Keratinocyte (primary cell): ENCODE results near the gene PDE8A. TPM values are rescaled to one million over a fixed set of nuclear protein-coding genes. Genes with fewer than 3 reads are reported as not detected.

Source experiments
- DNase-seq: peaks from one replicate; pipeline ENCODE4 v3.0.0-alpha.2; 2011; ENCODE audit warnings: low read depth, missing footprints, low spot score
- FAIRE-seq: peaks from 2 replicates; lab custom pipeline; 2011; peaks lifted over from hg19 to GRCh38; lab: Jason Lieb, UNC
- H2AFZ ChIP-seq: 2 replicates; pipeline ENCODE4 v1.6.0; 2012; ENCODE audit warnings: low read length, control low read depth, inconsistent platforms; ENCODE audit not compliant: control insufficient read depth
- H3K27ac ChIP-seq: 2 replicates; pipeline ENCODE4 v1.5.1; 2011; ENCODE audit warnings: low read length; ENCODE audit not compliant: control insufficient read depth, insufficient read depth
- H3K27me3 ChIP-seq: 3 replicates; pipeline ENCODE4 v1.6.0; 2011; ENCODE audit warnings: low read length; ENCODE audit not compliant: control insufficient read depth, insufficient read depth; ENCODE audit errors: extremely low read depth
- H3K36me3 ChIP-seq, 2 experiments: 2 replicates in 1 of 2; 3 replicates in 1 of 2; pipeline ENCODE4 v1.5.1; 2011; ENCODE audit warnings: low read length in 2 of 2, mild to moderate bottlenecking in 1 of 2; ENCODE audit not compliant: control insufficient read depth in 2 of 2, insufficient read depth in 2 of 2; ENCODE audit errors: extremely low read depth in 1 of 2
- H3K4me1 ChIP-seq: 3 replicates; pipeline ENCODE4 v1.5.1; 2011; ENCODE audit warnings: low read length; ENCODE audit not compliant: control insufficient read depth, insufficient read depth; ENCODE audit errors: extremely low read depth
- H3K4me2 ChIP-seq: 3 replicates; pipeline ENCODE4 v1.6.0; 2011; ENCODE audit warnings: low read depth, low read length; ENCODE audit not compliant: control insufficient read depth, insufficient read depth; ENCODE audit errors: extremely low read depth
- H3K4me3 ChIP-seq, 3 experiments: fragments of 200-600 bp in 1 of 3; sonication (generic) in 1 of 3; 2 replicates in 2 of 3; 3 replicates in 1 of 3; pipeline ENCODE4 v1.5.1; 2011 to 2016; ENCODE audit warnings: low read length in 3 of 3, mild to moderate bottlenecking in 3 of 3, control low read depth in 2 of 3, inconsistent platforms in 1 of 3, low read depth in 1 of 3, mixed read lengths in 1 of 3, mixed run types in 1 of 3, moderate library complexity in 1 of 3; ENCODE audit not compliant: control insufficient read depth in 2 of 3, insufficient read depth in 2 of 3; ENCODE audit errors: extremely low read depth in 1 of 3
- H3K79me2 ChIP-seq: 2 replicates; pipeline ENCODE4 v1.6.0; 2012; ENCODE audit warnings: low read length; ENCODE audit not compliant: control insufficient read depth, insufficient read depth
- H3K9ac ChIP-seq: 3 replicates; pipeline ENCODE4 v1.6.0; 2011; ENCODE audit warnings: low read length; ENCODE audit not compliant: control insufficient read depth, insufficient read depth; ENCODE audit errors: extremely low read depth
- H3K9me1 ChIP-seq: 3 replicates; pipeline ENCODE4 v1.6.0; 2011; ENCODE audit warnings: low read length; ENCODE audit not compliant: control insufficient read depth, insufficient read depth; ENCODE audit errors: extremely low read depth
- H3K9me3 ChIP-seq: 2 replicates; pipeline ENCODE4 v1.5.1; 2012; ENCODE audit warnings: low read depth, low read length; ENCODE audit not compliant: control insufficient read depth
- H4K20me1 ChIP-seq: 3 replicates; pipeline ENCODE4 v1.6.0; 2011; ENCODE audit warnings: low read length; ENCODE audit not compliant: control insufficient read depth, insufficient read depth; ENCODE audit errors: extremely low read depth
- CTCF ChIP-seq, 3 experiments: IDR thresholded peaks in 1 of 3; conservative IDR thresholded peaks in 1 of 3; optimal IDR thresholded peaks in 1 of 3; 2 replicates in 2 of 3; 3 replicates in 1 of 3; pipeline versions ENCODE3 to v1.5.1; 2011; ENCODE audit warnings: low read length in 3 of 3, mild to moderate bottlenecking in 3 of 3, moderate library complexity in 2 of 3, control low read depth in 1 of 3, inconsistent platforms in 1 of 3; ENCODE audit not compliant: insufficient read depth in 2 of 3; ENCODE audit errors: extremely low read depth in 1 of 3
- EZH2 ChIP-seq: IDR thresholded peaks from one replicate; pipeline ENCODE4 v1.6.1; 2012; ENCODE audit warnings: inconsistent platforms, mild to moderate bottlenecking, low read length, moderate library complexity
- dilution Hi-C: fragments of 300-500 bp; cut with MboI; formaldehyde crosslinking; loops from one replicate; pipeline ENCODE4 v1.7.0; 2020; ENCODE audit warnings: low sequenced_read_pairs; ENCODE audit not compliant: extremely low pct_ligation_motif_present
- polyA plus RNA-seq, 5 experiments: library from polyadenylated mRNA; depleted of rRNA in 3 of 5; stranded (reverse) in 3 of 5; stranded (forward) in 1 of 5; unstranded in 1 of 5; fragments of >200 nt; gene quantifications; 1 replicate in 1 of 5; 2 replicates in 3 of 5; 3 replicates in 1 of 5; pipeline versions ENCODE4 v1.2.1 to v1.2.3, GENCODE V29; 2011 to 2012; ENCODE audit warnings: missing spikeins in 2 of 5, low read depth in 1 of 5, low replicate concordance in 1 of 5

PDE8A gene
- polyA plus RNA-seq, 1 donor (not counting 4 experiments of a cell fraction or from before 2014, with no cell fraction given): 24.1 TPM

- Histone ChIP-seq H3K9me1 (no peaks in the 10 kb centered on the region), H3K79me2 (no peaks in the 10 kb centered on the region), H3K4me3 (no peak overlapping the region), H3K9ac (no peak overlapping the region), H3K4me1 (no peaks in the 10 kb centered on the region), H3K9me3 (no peaks in the 10 kb centered on the region), H3K36me3 (no peaks in the 10 kb centered on the region), H2AFZ (no peak overlapping the region), H3K4me2 (no peak overlapping the region), H4K20me1 (no peaks in the 10 kb centered on the region), H3K27ac (no peak overlapping the region), H3K27me3 (no peaks in the 10 kb centered on the region)
- dilution Hi-C loops: no loop called here
- FAIRE-seq (no peak), DNase-seq (no peak)
- TF ChIP-seq EZH2 (no peak), CTCF (optimal IDR thresholded peaks at IDR 0.05 in 1 of 3, IDR thresholded peaks at IDR 0.05 in 1 of 3, conservative IDR thresholded peaks at IDR 0.05 in 1 of 3; ENCODE audit: extremely low read depth in 1 of 3, insufficient read depth in 2 of 3, low read length in 3 of 3) (no peak)
These were observed 126.5 kb downstream of the PDE8A start for GRCh38 chr15:85108136-85108535.

GRCh38 chr15:85109333-85109732 is 127.7 kb downstream of the PDE8A start:
- FAIRE-seq: no peak
- Histone ChIP-seq H4K20me1 (no peaks in the 10 kb centered on the region), H3K36me3 (peaks cover 0 to 3% of the 10 kb centered on the region in 2 experiments), H2AFZ (no peak overlapping the region), H3K79me2 (no peaks in the 10 kb centered on the region), H3K9ac (no peak overlapping the region), H3K9me3 (no peaks in the 10 kb centered on the region), H3K27me3 (no peaks in the 10 kb centered on the region), H3K4me3 (no peak overlapping the region), H3K27ac (no peak overlapping the region), H3K4me2 (no peak overlapping the region), H3K9me1 (no peaks in the 10 kb centered on the region), H3K4me1 (no peaks in the 10 kb centered on the region)
- no peak for TF ChIP-seq EZH2
- no peak for TF ChIP-seq CTCF (optimal IDR thresholded peaks at IDR 0.05 in 1 of 3, IDR thresholded peaks at IDR 0.05 in 1 of 3, conservative IDR thresholded peaks at IDR 0.05 in 1 of 3; ENCODE audit: extremely low read depth in 1 of 3, insufficient read depth in 2 of 3, low read length in 3 of 3)
- no peak for DNase-seq
- dilution Hi-C loops: no loop called here
